ENCODE results near the gene KRT79.

KRT79 gene

GRCh38 chr12:52819731-52820510 is 14.2 kb downstream of the KRT79 start:
- DNase-seq (ENCODE audit: low spot score) = no peak

GRCh38 chr12:52818887-52819420 is 15.2 kb downstream of the KRT79 start:
- DNase-seq (ENCODE audit: low spot score) = no peak

GRCh38 chr12:52818388-52818787 is 15.7 kb downstream of the KRT79 start:
- no peak for DNase-seq (ENCODE audit: low spot score)

- DNase-seq (ENCODE audit: low spot score) = no peak
These were observed 16.3 kb downstream of the KRT79 start for GRCh38 chr12:52817699-52818238.

GRCh38 chr12:52817003-52817698 is 17.0 kb downstream of the KRT79 start:
- no peak for DNase-seq (ENCODE audit: low spot score)

GRCh38 chr12:52815676-52816588 is 18.2 kb downstream of the KRT79 start:
- no peak for DNase-seq (ENCODE audit: low spot score)

- no peak for DNase-seq (ENCODE audit: low spot score)
These were observed 18.9 kb downstream of the KRT79 start for GRCh38 chr12:52815161-52815560.

- DNase-seq (ENCODE audit: low spot score) = no peak
These were observed 19.4 kb downstream of the KRT79 start for GRCh38 chr12:52814710-52815155.

GRCh38 chr12:52813885-52814709 is 20.0 kb downstream of the KRT79 start, which contains the start of gene KRT4:
Gene KRT4, minus strand, starts transcription at chr12:52814116. Its CDS starts 58 bp downstream, at chr12:52814058.
- DNase-seq (ENCODE audit: low spot score) = no peak

- DNase-seq (ENCODE audit: low spot score) = no peak
These were observed 20.8 kb downstream of the KRT79 start for GRCh38 chr12:52813203-52813819.

- peak; percentile 57 for DNase-seq (ENCODE audit: low spot score)
These were observed 21.4 kb downstream of the KRT79 start for GRCh38 chr12:52812749-52813148.

GRCh38 chr12:52812073-52812400 is 22.1 kb downstream of the KRT79 start:
- DNase-seq (ENCODE audit: low spot score) = no peak

- DNase-seq (ENCODE audit: low spot score) = no peak
These were observed 22.7 kb downstream of the KRT79 start for GRCh38 chr12:52811191-52812072.

GRCh38 chr12:52810554-52810953 is 23.6 kb downstream of the KRT79 start:
- DNase-seq (ENCODE audit: low spot score) = no peak

GRCh38 chr12:52809166-52809565 is 24.9 kb downstream of the KRT79 start:
- no peak for DNase-seq (ENCODE audit: low spot score)

- no peak for DNase-seq (ENCODE audit: low spot score)
These were observed 25.4 kb downstream of the KRT79 start for GRCh38 chr12:52808573-52809160.

GRCh38 chr12:52807544-52808470 is 26.3 kb downstream of the KRT79 start:
- DNase-seq (ENCODE audit: low spot score) = no peak

All from kidney tubule cell (primary cell).